SU-DHL-6 (cell line): ENCODE data around the gene LRRC71.

ENCODE experiments used
- H2AFZ ChIP-seq: fragments of 200-600 bp; sonication (generic); 2 replicates; pipeline ENCODE4 v1.6.1; 2014; ENCODE audit warnings: low read depth, mild to moderate bottlenecking, moderate library complexity, mixed read lengths, antibody characterized with exemption, low read length; ENCODE audit not compliant: severe bottlenecking
- H3F3A ChIP-seq: fragments of 200-600 bp; shearing (Covaris generic); 2 replicates; pipeline ENCODE4 v1.6.0; 2016; ENCODE audit warnings: antibody characterized with exemption, mild to moderate bottlenecking; ENCODE audit not compliant: insufficient read depth
- H3K27ac ChIP-seq: fragments of 200-600 bp; sonication (generic); 2 replicates; pipeline ENCODE4 v1.5.1; 2016; ENCODE audit warnings: low read depth, mild to moderate bottlenecking, low read length, moderate library complexity, mixed read lengths
- H3K27me3 ChIP-seq: fragments of 200-600 bp; sonication (generic), shearing (Covaris generic); 2 replicates; pipeline ENCODE4 v1.6.0; 2014; ENCODE audit warnings: mild to moderate bottlenecking, low read length
- H3K36me3 ChIP-seq: fragments of 200-600 bp; sonication (generic); 2 replicates; pipeline ENCODE4 v1.6.1; 2014; ENCODE audit warnings: mild to moderate bottlenecking, low read length, mixed read lengths
- H3K4me2 ChIP-seq: fragments of 300-600, 200-600 bp; shearing (Covaris generic), sonication (generic); 2 replicates; pipeline ENCODE4 v1.6.0; 2014; ENCODE audit warnings: low read length, low read depth, mild to moderate bottlenecking; ENCODE audit not compliant: poor library complexity, severe bottlenecking
- H3K4me3 ChIP-seq: fragments of 200-600 bp; sonication (generic); 2 replicates; pipeline ENCODE4 v1.5.1; 2014; ENCODE audit warnings: antibody characterized with exemption, low read length, mild to moderate bottlenecking, mixed read lengths; ENCODE audit not compliant: insufficient read depth, poor library complexity, severe bottlenecking
- H3K79me2 ChIP-seq: fragments of 200-600 bp; sonication (generic); 2 replicates; pipeline ENCODE4 v1.6.1; 2014; ENCODE audit warnings: mild to moderate bottlenecking, low read length, moderate library complexity; ENCODE audit not compliant: insufficient read depth
- H3K9ac ChIP-seq: fragments of 200-600 bp; sonication (generic); 2 replicates; pipeline ENCODE4 v1.7.0; 2014; ENCODE audit warnings: mild to moderate bottlenecking, low read length
- H3K9me2 ChIP-seq: fragments of 200-600 bp; sonication (generic); replicated peaks from 2 replicates; pipeline ENCODE4 v1.6.1; 2014; ENCODE audit warnings: low read length; ENCODE audit not compliant: insufficient read depth
- H3K9me3 ChIP-seq: fragments of 200-600 bp; sonication (generic); 2 replicates; pipeline ENCODE4 v1.6.1; 2014; ENCODE audit warnings: low read length, mixed read lengths; ENCODE audit not compliant: insufficient read depth
- H4K20me1 ChIP-seq: fragments of 200-600 bp; sonication (generic); 2 replicates; pipeline ENCODE4 v1.6.1; 2014; ENCODE audit warnings: low read depth, mild to moderate bottlenecking, antibody characterized with exemption, low read length, moderate library complexity, mixed read lengths
- CTCF ChIP-seq: fragments of 200-600 bp; sonication (generic); IDR thresholded peaks from one replicate; pipeline ENCODE4 v1.5.1; 2017; ENCODE audit warnings: antibody characterized with exemption, mild to moderate bottlenecking, low read length, moderate library complexity; ENCODE audit not compliant: insufficient read depth, poor library complexity, severe bottlenecking
- EZH2phosphoT487 ChIP-seq: fragments of 200-600 bp; sonication (generic), shearing (Covaris generic); conservative IDR thresholded peaks from 2 replicates; pipeline ENCODE4 v1.6.1; 2018; ENCODE audit warnings: mild to moderate bottlenecking, antibody characterized with exemption, low read length, moderate library complexity, mixed read lengths

LRRC71 gene

DNA sequence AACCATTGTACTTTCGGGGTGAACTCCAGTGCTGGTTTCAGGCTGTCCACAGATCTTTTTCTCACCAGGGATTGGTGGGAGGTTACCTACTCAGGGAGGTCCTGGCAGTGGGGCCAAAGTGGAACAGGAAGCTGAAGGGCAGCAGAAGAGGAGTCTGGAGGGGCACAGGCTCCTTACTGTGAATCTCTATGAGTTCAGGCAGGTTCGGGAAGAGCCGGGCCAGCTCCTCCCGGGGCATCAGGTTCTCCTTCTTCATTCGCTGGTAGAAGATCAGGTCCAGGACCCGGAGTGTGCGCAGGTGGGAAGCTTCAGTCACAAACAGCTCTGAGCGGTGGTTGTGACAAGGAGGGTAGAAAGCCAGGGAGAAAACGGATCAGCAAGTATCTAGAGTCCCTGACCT is 26.7 kb downstream of the LRRC71 start:
- no peaks in the 10 kb centered on the region for H3K27me3 ChIP-seq
- no peak overlapping the region for H3K4me2 ChIP-seq
- no peak overlapping the region for H3K4me3 ChIP-seq
- H3F3A ChIP-seq = no peaks in the 10 kb centered on the region
- H4K20me1 ChIP-seq = no peaks in the 10 kb centered on the region
- H3K9me3 ChIP-seq = no peaks in the 10 kb centered on the region
- no peak for TF ChIP-seq CTCF
- TF ChIP-seq EZH2phosphoT487 = no peak
- no peak overlapping the region for H3K27ac ChIP-seq
- no peaks in the 10 kb centered on the region for H3K79me2 ChIP-seq
- no peak overlapping the region for H3K9ac ChIP-seq
- H3K36me3 ChIP-seq = no peaks in the 10 kb centered on the region
- no peaks in the 10 kb centered on the region for H3K9me2 ChIP-seq
- no peak overlapping the region for H2AFZ ChIP-seq

DNA sequence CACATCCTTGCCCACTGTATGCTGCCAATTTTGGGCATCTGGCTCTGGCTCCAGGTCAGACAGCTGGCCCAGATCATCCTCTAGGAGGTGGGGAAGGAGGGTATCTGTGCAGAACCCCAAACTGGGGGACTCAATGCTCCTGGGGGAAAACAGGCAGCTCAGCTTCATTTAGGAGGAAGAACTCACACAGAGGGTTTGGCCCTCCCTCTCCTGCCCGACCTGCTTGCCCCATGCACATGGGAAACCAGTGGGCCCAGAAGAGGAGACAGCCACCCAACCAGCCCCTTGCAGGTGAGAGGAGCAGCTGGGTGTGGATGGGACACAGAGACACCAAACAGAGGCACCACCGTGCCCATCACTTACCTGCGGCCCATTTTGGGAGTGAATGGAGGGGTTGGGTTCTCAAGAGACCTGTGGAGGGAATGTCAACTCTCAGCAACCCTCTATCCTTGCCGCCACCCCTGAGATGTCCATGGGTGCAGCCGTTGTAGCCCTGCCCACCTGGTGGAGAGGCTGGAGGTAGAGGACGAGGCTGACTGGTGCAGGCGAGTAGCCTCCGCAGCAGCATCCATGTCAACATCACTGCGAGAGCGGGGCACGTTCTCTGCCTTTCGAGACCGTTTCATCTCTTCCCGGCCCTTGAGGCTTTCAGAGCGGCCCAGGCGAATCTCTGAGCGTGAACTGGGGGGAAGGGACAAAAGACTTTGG is 27.5 kb downstream of the LRRC71 start:
- Histone ChIP-seq H3K9me3 (no peaks in the 10 kb centered on the region), H3K9ac (no peak overlapping the region), H3K27ac (no peak overlapping the region), H3K27me3 (no peaks in the 10 kb centered on the region), H3K9me2 (no peaks in the 10 kb centered on the region), H3K36me3 (no peaks in the 10 kb centered on the region), H3K4me2 (no peak overlapping the region), H3K79me2 (no peaks in the 10 kb centered on the region), H4K20me1 (no peaks in the 10 kb centered on the region), H3F3A (no peaks in the 10 kb centered on the region), H3K4me3 (no peak overlapping the region), H2AFZ (no peak overlapping the region)
- no peak for TF ChIP-seq EZH2phosphoT487
- no peak for TF ChIP-seq CTCF

- H3K27me3 ChIP-seq = no peaks in the 10 kb centered on the region
- no peak for TF ChIP-seq CTCF
- TF ChIP-seq EZH2phosphoT487 = no peak
- H3F3A ChIP-seq = no peaks in the 10 kb centered on the region
- H3K9ac ChIP-seq = no peak overlapping the region
- no peaks in the 10 kb centered on the region for H3K9me3 ChIP-seq
- H2AFZ ChIP-seq = no peak overlapping the region
- no peak overlapping the region for H3K4me3 ChIP-seq
- no peaks in the 10 kb centered on the region for H4K20me1 ChIP-seq
- no peaks in the 10 kb centered on the region for H3K36me3 ChIP-seq
- H3K4me2 ChIP-seq = no peak overlapping the region
- H3K9me2 ChIP-seq = no peaks in the 10 kb centered on the region
- no peak overlapping the region for H3K27ac ChIP-seq
- no peaks in the 10 kb centered on the region for H3K79me2 ChIP-seq
Measured at GRCh38 chr1:156948708-156949107, 28.3 kb downstream of the LRRC71 start.
